DMS53 (cell line): ENCODE results near the gene GUCA1A.
A peak's percentile ranks its signal among the peaks of the same experiment; 100 is the strongest.
"Not testable (repeated sequence)": the region's sequence is repeated elsewhere in the genome, so short reads cannot be mapped to it uniquely, and the experiment has no call there.

ENCODE experiments used
- DNase-seq: peaks from one replicate; lab custom pipeline; 2025; lab: John Stamatoyannopoulos, UW

GUCA1A gene

GRCh38 chr6:42147138-42147562 is 26.0 kb upstream of the GUCA1A start:
- no peak for DNase-seq

GRCh38 chr6:42148058-42148457 is 25.1 kb upstream of the GUCA1A start:
- no peak for DNase-seq

GRCh38 chr6:42150254-42150653 is 22.9 kb upstream of the GUCA1A start:
- DNase-seq: no peak

- DNase-seq: no peak
These were observed 21.1 kb upstream of the GUCA1A start for GRCh38 chr6:42152024-42152423.

GRCh38 chr6:42152528-42153213 is 20.5 kb upstream of the GUCA1A start:
- not testable (repeated sequence) for DNase-seq

GRCh38 chr6:42153921-42154320 is 19.2 kb upstream of the GUCA1A start:
- DNase-seq: no peak

GRCh38 chr6:42154461-42155209 is 18.5 kb upstream of the GUCA1A start:
- no peak for DNase-seq

GRCh38 chr6:42155293-42155692 is 17.9 kb upstream of the GUCA1A start:
- DNase-seq: no peak

GRCh38 chr6:42156638-42157037 is 16.5 kb upstream of the GUCA1A start:
- DNase-seq: no peak

- no peak for DNase-seq
These were observed 15.2 kb upstream of the GUCA1A start for GRCh38 chr6:42158011-42158410.

- no peak for DNase-seq
These were observed 14.5 kb upstream of the GUCA1A start for GRCh38 chr6:42158631-42159030.

- no peak for DNase-seq
These were observed 13.6 kb upstream of the GUCA1A start for GRCh38 chr6:42159431-42160024.

GRCh38 chr6:42162384-42162783 is 10.8 kb upstream of the GUCA1A start:
- DNase-seq: no peak

- DNase-seq: no peak
These were observed 10.4 kb upstream of the GUCA1A start for GRCh38 chr6:42162812-42163211.

GRCh38 chr6:42163981-42164380 is 9.2 kb upstream of the GUCA1A start:
- DNase-seq: no peak

- no peak for DNase-seq
These were observed 8.1 kb upstream of the GUCA1A start for GRCh38 chr6:42165016-42165415.

- DNase-seq: peak; percentile 94
These were observed 6.6 kb upstream of the GUCA1A start for GRCh38 chr6:42166444-42167141.

GRCh38 chr6:42168650-42169049 is 4.5 kb upstream of the GUCA1A start:
- DNase-seq: no peak

GRCh38 chr6:42169780-42170179 is 3.4 kb upstream of the GUCA1A start:
- not testable (repeated sequence) for DNase-seq

GRCh38 chr6:42171813-42172581 is 1.2 kb upstream of the GUCA1A start:
- DNase-seq: no peak

- DNase-seq: no peak
These were observed 2.7 kb downstream of the GUCA1A start for GRCh38 chr6:42175860-42176259.

GRCh38 chr6:42176981-42177380 is 3.8 kb downstream of the GUCA1A start:
- DNase-seq: no peak
